ENCODE measurements around the gene CHID1. TPM values are rescaled to one million over a fixed set of nuclear protein-coding genes. Genes with fewer than 3 reads are reported as not detected.

Gene CHID1
- total RNA-seq, 1 donor from 2014 or later = 108 TPM

DNA sequence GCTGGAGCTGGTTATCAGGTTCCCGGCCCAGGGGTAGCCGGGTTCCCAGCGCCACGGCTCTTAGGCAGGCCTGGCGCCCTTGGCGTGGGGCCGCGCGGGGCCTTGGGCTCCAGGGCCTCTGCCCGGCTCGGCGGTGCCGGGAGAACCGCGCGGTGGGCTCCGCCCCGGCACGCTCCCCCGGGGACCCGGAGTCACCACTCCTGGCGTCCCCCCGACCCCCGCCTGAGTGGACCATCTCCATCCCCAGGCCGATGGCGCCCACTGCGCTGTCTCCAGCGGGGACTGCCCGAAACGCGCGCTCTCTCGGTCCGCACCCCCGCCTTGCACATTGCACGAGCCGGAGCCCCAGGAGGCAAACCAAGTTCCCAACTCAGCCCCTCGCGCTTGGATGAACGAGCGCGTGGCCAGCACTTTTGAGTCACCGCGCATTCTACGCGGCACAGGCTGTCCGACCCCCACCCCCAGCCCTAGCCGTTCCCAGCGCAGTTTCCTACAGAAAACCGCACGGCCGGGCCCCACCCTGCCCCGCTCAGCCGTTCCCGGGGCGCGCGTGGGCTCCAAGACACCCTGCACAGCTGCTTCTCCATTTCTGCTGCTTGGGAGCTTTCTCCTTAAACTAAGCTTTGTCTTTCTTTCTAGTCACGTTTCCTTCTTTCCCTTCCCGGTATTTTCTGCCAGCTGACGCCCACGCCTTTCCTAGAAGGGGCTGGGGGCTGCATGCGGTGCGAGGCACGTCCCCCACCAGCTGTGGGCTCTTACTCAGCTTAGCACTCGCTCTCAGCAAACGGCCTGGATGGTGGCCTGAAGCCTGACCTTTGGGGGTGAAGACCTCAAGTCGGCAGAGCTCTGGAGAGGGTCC lies 650 bp upstream of the CHID1 start:
- TF ChIP-seq, protein P1, sequence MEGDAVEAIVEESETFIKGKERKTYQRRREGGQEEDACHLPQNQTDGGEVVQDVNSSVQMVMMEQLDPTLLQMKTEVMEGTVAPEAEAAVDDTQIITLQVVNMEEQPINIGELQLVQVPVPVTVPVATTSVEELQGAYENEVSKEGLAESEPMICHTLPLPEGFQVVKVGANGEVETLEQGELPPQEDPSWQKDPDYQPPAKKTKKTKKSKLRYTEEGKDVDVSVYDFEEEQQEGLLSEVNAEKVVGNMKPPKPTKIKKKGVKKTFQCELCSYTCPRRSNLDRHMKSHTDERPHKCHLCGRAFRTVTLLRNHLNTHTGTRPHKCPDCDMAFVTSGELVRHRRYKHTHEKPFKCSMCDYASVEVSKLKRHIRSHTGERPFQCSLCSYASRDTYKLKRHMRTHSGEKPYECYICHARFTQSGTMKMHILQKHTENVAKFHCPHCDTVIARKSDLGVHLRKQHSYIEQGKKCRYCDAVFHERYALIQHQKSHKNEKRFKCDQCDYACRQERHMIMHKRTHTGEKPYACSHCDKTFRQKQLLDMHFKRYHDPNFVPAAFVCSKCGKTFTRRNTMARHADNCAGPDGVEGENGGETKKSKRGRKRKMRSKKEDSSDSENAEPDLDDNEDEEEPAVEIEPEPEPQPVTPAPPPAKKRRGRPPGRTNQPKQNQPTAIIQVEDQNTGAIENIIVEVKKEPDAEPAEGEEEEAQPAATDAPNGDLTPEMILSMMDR (conservative IDR thresholded peaks at IDR 0.05; ENCODE audit: low read depth, low read length) = no peak
- DNase-seq (ENCODE audit: low read depth) = peak; percentile 39
- peak overlapping the region; percentile 91 for H3K4me3 ChIP-seq (ENCODE audit: low read depth, low read length)

DNA sequence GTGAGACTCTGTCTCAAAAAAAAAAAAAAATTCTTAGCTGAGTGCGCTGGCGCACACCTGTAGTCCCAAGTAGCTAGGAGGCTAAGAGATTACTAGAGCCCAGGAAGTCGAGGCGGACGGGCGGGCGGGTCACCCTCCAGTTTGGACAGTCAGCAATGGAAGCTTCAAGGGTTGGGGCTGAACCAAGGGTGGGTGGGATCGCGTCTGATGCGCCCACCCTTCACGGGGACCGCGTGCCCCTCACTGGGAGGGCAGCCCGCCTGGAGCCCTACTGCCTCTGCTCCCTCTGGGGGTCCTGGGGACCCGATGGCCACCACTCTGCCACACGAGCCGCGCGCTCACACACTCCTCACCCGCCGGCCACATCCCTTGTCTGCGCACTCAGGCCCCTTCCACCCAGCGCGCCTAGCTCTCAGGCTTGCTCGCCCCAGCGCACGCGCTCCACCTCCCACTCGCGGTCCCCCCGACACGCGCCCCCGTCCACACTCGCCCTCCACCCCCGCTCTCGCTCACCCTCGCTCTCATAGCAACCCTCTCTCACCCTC lies 494 bp downstream of the CHID1 start:
- TF ChIP-seq, protein P1 (conservative IDR thresholded peaks at IDR 0.05; ENCODE audit: low read depth, low read length) = no peak
- no peak for DNase-seq (ENCODE audit: low read depth)
- peak overlapping the region; percentile 91 for H3K4me3 ChIP-seq (ENCODE audit: low read depth, low read length)

DNA sequence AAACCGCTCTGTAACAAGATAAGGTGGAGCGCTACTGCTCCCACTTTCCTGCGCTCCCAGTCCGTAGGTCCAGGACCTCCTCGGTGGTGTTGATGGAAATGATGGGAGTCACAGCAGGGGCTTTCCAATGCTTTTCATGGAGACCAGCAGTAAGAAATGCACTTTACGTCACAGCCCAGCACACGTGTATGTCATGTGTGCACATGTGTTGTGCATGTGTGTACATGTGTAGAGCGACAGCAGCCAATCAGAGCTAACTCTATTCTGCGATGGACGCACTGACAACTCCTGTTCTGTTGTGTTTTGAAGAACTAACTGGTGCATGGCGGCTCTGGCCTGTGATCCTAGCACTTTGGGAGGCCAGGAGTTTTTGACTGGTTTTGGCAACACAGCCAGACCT lies 1.2 kb downstream of the CHID1 start:
- H3K4me3 ChIP-seq (ENCODE audit: low read depth, low read length) = peak overlapping the region; percentile 91
- no peak for DNase-seq (ENCODE audit: low read depth)
- TF ChIP-seq, protein P1 (conservative IDR thresholded peaks at IDR 0.05; ENCODE audit: low read depth, low read length) = no peak

DNA sequence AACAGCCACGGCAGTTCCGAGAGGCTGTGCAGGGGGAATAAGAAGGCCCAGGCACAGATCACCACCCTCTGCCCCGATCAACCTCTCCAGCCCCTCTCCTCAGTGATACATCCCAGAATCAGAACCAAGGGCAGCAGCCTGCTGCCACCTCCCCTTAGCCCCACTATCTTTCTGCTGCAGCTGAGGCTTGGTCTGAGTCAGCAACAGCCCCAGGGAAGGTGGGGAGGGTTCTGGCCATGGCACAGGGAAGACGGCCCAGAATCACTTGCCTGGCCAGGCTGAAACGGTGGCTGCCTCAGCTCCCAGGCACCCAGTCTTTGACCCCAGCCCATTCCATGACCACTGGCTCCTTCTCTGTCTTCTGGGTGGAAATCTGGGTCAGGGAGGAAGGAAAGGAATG lies 2.3 kb downstream of the CHID1 start:
- DNase-seq (ENCODE audit: low read depth) = no peak
- TF ChIP-seq, protein P1 (conservative IDR thresholded peaks at IDR 0.05; ENCODE audit: low read depth, low read length) = no peak
- no peak overlapping the region for H3K4me3 ChIP-seq (ENCODE audit: low read depth, low read length)

DNA sequence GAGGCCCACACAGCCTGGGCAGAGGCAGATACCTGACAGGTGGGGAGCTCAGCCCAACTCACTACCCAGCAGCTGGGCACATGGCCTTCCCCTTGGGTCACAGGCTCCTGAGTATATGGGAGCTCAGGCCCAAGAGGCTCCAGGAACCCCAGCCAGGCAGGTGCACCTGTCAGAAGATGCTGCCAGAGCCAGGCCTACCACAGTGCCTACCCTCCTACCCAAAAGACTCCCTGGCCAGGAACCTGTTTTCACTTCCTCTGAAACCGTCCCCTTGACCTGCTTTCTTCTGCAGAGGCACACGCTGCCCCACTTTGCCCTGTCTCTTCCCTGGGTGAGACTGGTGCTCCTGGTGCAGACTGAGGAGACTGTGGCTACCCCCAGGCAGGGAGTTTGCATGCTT lies 2.9 kb downstream of the CHID1 start:
- TF ChIP-seq, protein P1 (conservative IDR thresholded peaks at IDR 0.05; ENCODE audit: low read depth, low read length) = no peak
- no peak overlapping the region for H3K4me3 ChIP-seq (ENCODE audit: low read depth, low read length)
- DNase-seq (ENCODE audit: low read depth) = no peak

DNA sequence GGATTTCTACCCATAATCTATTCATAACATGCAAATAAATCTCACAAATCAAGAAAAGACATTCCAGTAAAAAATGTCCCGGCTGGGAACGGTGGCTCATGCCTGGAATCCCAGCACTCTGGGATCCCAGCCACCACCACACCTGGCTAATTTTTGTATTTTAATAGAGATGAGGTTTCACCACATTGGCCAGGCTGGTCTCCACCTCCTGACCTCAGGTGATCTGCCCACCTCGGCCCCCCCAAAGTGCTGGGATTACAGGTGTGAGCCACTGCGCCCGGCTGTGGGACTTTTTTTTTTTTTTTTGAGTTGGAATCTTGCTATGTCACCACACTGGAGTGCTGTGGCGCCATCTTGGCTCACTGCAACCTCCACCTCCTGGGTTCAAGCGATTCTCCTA lies 4.7 kb downstream of the CHID1 start:
- H3K4me3 ChIP-seq (ENCODE audit: low read depth, low read length) = no peak overlapping the region
- TF ChIP-seq, protein P1 (conservative IDR thresholded peaks at IDR 0.05; ENCODE audit: low read depth, low read length) = no peak
- DNase-seq (ENCODE audit: low read depth) = no peak

Data from epithelial cell of proximal tubule (primary cell).